Gastrocnemius medialis (tissue), 4 donors: ENCODE results near the gene L3HYPDH. TPM values are rescaled to one million over a fixed set of nuclear protein-coding genes. Genes with fewer than 3 reads are reported as not detected.
"Not testable (repeated sequence)": the region's sequence is repeated elsewhere in the genome, so short reads cannot be mapped to it uniquely, and the experiment has no call there.

Source experiments
- ATAC-seq, 2 donors: fragments of 150-250 bp; one replicate each; pipeline ENCODE4 v1.9.1; 2016
- DNase-seq, 2 donors: peaks; one replicate each; pipeline ENCODE4 v3.0.0-alpha.2; 2019
- H3K27ac ChIP-seq, 4 donors: fragments of 200-600 bp; sonication (generic); 1 replicate in 1 of 4; 2 replicates in 3 of 4; pipeline ENCODE4 v1.5.1; 2016 to 2018; ENCODE audit warnings: mild to moderate bottlenecking in 2 of 4, moderate library complexity in 1 of 4
- H3K27me3 ChIP-seq, 3 donors: fragments of 200-600 bp; sonication (generic) in 2 of 3; 1 replicate in 1 of 3; 2 replicates in 2 of 3; pipeline versions ENCODE4 v1.5.1 to v1.6.0; 2016 to 2019; ENCODE audit warnings: mild to moderate bottlenecking in 1 of 3, moderate library complexity in 1 of 3
- H3K36me3 ChIP-seq, 2 donors: fragments of 200-600 bp; sonication (generic) in 1 of 2; one replicate each; pipeline ENCODE4 v1.5.1; 2017 to 2018
- H3K4me1 ChIP-seq, 2 donors: fragments of 200-600 bp; sonication (generic) in 1 of 2; one replicate each; pipeline ENCODE4 v1.5.1; 2016 to 2017; ENCODE audit warnings: mild to moderate bottlenecking in 2 of 2
- H3K4me3 ChIP-seq, 4 donors: fragments of 200-600 bp; sonication (generic) in 3 of 4; 1 replicate in 1 of 4; 2 replicates in 3 of 4; pipeline ENCODE4 v1.5.1; 2016 to 2019; ENCODE audit warnings: mild to moderate bottlenecking in 2 of 4
- H3K9me3 ChIP-seq, 3 donors: fragments of 200-600 bp; sonication (generic) in 2 of 3; 1 replicate in 1 of 3; 2 replicates in 2 of 3; pipeline ENCODE4 v1.5.1; 2016 to 2019
- CTCF ChIP-seq, 5 experiments: fragments of 450-650 bp in 3 of 5; fragments of 200-600 bp in 2 of 5; sonication (generic) in 2 of 5; IDR thresholded peaks in 4 of 5; conservative IDR thresholded peaks in 1 of 5; 1 replicate in 4 of 5; 2 replicates in 1 of 5; pipeline ENCODE4 v1.5.1; 2016 to 2019; ENCODE audit warnings: antibody characterized with exemption in 5 of 5, mild to moderate bottlenecking in 3 of 5, moderate library complexity in 3 of 5
- POLR2A ChIP-seq, 2 donors: fragments of 450-650 bp; IDR thresholded peaks; one replicate each; pipeline ENCODE4 v1.6.1; 2017; ENCODE audit warnings: antibody characterized with exemption in 2 of 2, mild to moderate bottlenecking in 2 of 2, moderate library complexity in 2 of 2
- in situ Hi-C, 4 donors: fragments of 200-750 bp; cut with MboI; loops; one replicate each; pipeline versions ENCODE4 v1.15.0 to v1.8.0; 2017; ENCODE audit warnings: low sequenced_read_pairs in 4 of 4
- intact Hi-C: fragments of 100-400 bp; cut with DNase I; formaldehyde crosslinking; loops from one replicate; pipeline ENCODE4 v1.15.1; 2023; ENCODE audit warnings: low total_unique reads
- total RNA-seq, 4 donors: library from RNA; depleted of rRNA; stranded (reverse); fragments of >200 nt; gene quantifications; one replicate each; pipeline versions ENCODE4 v1.1.0 to v1.2.3, GENCODE V29; 2016

Gene L3HYPDH
- total RNA-seq, 4 donors from 2014 or later = 13.0 to 34.6 (median 22.5) TPM

GRCh38 chr14:59455411-59455810 is 28.8 kb downstream of the L3HYPDH start:
- peaks cover 0 to 31% of the 10 kb centered on the region in 2 donors for H3K36me3 ChIP-seq
- no peaks in the 10 kb centered on the region for H3K9me3 ChIP-seq
- TF ChIP-seq POLR2A (IDR thresholded peaks at IDR 0.05) = no peak
- TF ChIP-seq CTCF (IDR thresholded peaks at IDR 0.05 in 4 of 5, conservative IDR thresholded peaks at IDR 0.05 in 1 of 5) = no peak
- no peak overlapping the region for H3K27ac ChIP-seq
- H3K4me1 ChIP-seq = no peaks in the 10 kb centered on the region
- in situ Hi-C loops = no loop called here
- DNase-seq (no peak), ATAC-seq (no peak)
- H3K4me3 ChIP-seq = no peak overlapping the region
- H3K27me3 ChIP-seq = no peaks in the 10 kb centered on the region
- intact Hi-C loops = no loop called here

GRCh38 chr14:59454139-59454538 is 30.1 kb downstream of the L3HYPDH start:
- Histone ChIP-seq H3K4me3 (no peak overlapping the region), H3K4me1 (no peaks in the 10 kb centered on the region), H3K9me3 (no peaks in the 10 kb centered on the region), H3K27me3 (no peaks in the 10 kb centered on the region), H3K27ac (no peak overlapping the region), H3K36me3 (peaks cover 0 to 31% of the 10 kb centered on the region in 2 donors)
- in situ Hi-C loops (no loop called here), intact Hi-C loops (no loop called here)
- no peak for DNase-seq
- TF ChIP-seq POLR2A (IDR thresholded peaks at IDR 0.05) (no peak), CTCF (IDR thresholded peaks at IDR 0.05 in 4 of 5, conservative IDR thresholded peaks at IDR 0.05 in 1 of 5) (no peak)
- ATAC-seq = peak; percentile 54 to 76

GRCh38 chr14:59451849-59452248 is 32.4 kb downstream of the L3HYPDH start:
- H3K4me1 ChIP-seq = no peaks in the 10 kb centered on the region
- H3K27me3 ChIP-seq = no peaks in the 10 kb centered on the region
- no peak for TF ChIP-seq CTCF (IDR thresholded peaks at IDR 0.05 in 4 of 5, conservative IDR thresholded peaks at IDR 0.05 in 1 of 5)
- no peak for TF ChIP-seq POLR2A (IDR thresholded peaks at IDR 0.05)
- H3K9me3 ChIP-seq = no peaks in the 10 kb centered on the region
- no peak overlapping the region for H3K27ac ChIP-seq
- H3K4me3 ChIP-seq = no peak overlapping the region
- intact Hi-C loops (no loop called here), in situ Hi-C loops (no loop called here)
- ATAC-seq (no peak), DNase-seq (no peak)
- peaks cover 0 to 19% of the 10 kb centered on the region in 2 donors for H3K36me3 ChIP-seq

- H3K36me3 ChIP-seq = peaks cover 0 to 8% of the 10 kb centered on the region in 2 donors
- in situ Hi-C loops (no loop called here), intact Hi-C loops (no loop called here)
- DNase-seq (no peak), ATAC-seq (no peak)
- H3K9me3 ChIP-seq = no peaks in the 10 kb centered on the region
- H3K4me1 ChIP-seq = no peaks in the 10 kb centered on the region
- no peak overlapping the region for H3K27ac ChIP-seq
- H3K4me3 ChIP-seq = no peak overlapping the region
- H3K27me3 ChIP-seq = no peaks in the 10 kb centered on the region
- TF ChIP-seq CTCF (IDR thresholded peaks at IDR 0.05 in 4 of 5, conservative IDR thresholded peaks at IDR 0.05 in 1 of 5) (no peak), POLR2A (IDR thresholded peaks at IDR 0.05) (no peak)
Measured at GRCh38 chr14:59450716-59451115, 33.5 kb downstream of the L3HYPDH start.

- H3K4me1 ChIP-seq, H3K36me3 ChIP-seq, in situ Hi-C loops, H3K9me3 ChIP-seq, H3K4me3 ChIP-seq, H3K27me3 ChIP-seq, DNase-seq, H3K27ac ChIP-seq, ATAC-seq: not testable (repeated sequence)
- intact Hi-C loops = loop anchor here (10.0 kb wide), 1 partner anchor 114 kb away; no protein-coding TSS in a partner anchor
Measured at GRCh38 chr14:59448673-59449072, 35.5 kb downstream of the L3HYPDH start.
